ENCODE results near the gene CEP85. TPM values are rescaled to one million over a fixed set of nuclear protein-coding genes. Genes with fewer than 3 reads are reported as not detected.

The CEP85 gene
- total and polyA plus RNA-seq, 9 of the 15 experiments (the other 6 are each of a cell fraction or from before 2014, with no cell fraction given) = 42.1 to 140 (median 92.6) TPM

DNA sequence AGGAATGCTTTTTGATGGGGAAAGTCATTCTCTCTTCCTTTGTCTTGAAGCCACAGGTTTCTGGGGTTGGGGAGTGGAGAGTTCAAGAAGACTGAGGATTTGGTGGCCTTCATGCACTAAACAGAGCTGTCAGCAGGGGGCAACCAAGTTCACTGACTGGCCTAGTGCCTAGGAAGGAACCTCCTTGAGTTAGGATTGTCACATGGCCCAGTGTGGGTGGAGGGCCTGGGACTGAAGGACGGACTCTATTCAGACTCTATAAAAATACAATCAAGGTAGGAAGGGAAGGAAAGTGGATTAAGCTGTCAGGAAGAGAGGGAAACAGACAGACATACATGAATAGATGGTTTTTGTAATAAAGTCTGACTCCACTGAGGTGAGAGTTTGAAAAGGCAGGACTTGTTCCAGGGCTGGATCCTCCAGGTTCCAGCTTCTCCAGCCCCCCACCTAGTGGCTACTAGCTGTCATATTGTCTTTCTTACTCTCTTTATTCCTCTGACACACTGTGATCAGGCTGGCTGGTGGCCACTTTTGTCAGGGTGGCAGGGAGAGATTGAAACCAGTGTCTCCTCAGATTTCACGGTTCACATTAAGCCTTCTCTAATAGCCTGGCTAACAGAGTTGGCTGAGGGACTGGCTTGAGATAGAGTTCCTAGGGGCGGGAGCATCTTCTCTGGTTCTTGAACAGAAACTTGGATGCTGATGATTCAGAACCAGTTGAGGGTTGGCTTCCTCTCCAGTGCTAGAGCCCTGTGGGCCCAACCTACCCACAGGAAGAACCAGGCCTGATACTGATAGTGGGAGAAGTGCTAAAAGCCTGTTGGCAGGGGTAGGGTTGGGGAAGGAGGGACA, 41.8 kb downstream of the CEP85 start:
- no TSS peak for BruUV-seq (replicated peaks)
- intact Hi-C loops (cut with micrococcal nuclease) = loop anchor here (1.0 kb wide), 3 partner anchors 45 to 115 kb away; partner anchors contain the start of gene CATSPER4
- TF ChIP-seq, protein P1, sequence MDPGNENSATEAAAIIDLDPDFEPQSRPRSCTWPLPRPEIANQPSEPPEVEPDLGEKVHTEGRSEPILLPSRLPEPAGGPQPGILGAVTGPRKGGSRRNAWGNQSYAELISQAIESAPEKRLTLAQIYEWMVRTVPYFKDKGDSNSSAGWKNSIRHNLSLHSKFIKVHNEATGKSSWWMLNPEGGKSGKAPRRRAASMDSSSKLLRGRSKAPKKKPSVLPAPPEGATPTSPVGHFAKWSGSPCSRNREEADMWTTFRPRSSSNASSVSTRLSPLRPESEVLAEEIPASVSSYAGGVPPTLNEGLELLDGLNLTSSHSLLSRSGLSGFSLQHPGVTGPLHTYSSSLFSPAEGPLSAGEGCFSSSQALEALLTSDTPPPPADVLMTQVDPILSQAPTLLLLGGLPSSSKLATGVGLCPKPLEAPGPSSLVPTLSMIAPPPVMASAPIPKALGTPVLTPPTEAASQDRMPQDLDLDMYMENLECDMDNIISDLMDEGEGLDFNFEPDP (CRISPR knock-in tag; IDR thresholded peaks at IDR 0.05) = no peak
- TF ChIP-seq KLF6 (CRISPR knock-in tag; IDR thresholded peaks at IDR 0.05; ENCODE audit: borderline replicate concordance) = no peak
- peak; percentile 52; the same call in 1 of the 2 replicates for TF ChIP-seq SMARCA5 (IDR thresholded peaks at IDR 0.05)
- TF ChIP-seq, protein P2, sequence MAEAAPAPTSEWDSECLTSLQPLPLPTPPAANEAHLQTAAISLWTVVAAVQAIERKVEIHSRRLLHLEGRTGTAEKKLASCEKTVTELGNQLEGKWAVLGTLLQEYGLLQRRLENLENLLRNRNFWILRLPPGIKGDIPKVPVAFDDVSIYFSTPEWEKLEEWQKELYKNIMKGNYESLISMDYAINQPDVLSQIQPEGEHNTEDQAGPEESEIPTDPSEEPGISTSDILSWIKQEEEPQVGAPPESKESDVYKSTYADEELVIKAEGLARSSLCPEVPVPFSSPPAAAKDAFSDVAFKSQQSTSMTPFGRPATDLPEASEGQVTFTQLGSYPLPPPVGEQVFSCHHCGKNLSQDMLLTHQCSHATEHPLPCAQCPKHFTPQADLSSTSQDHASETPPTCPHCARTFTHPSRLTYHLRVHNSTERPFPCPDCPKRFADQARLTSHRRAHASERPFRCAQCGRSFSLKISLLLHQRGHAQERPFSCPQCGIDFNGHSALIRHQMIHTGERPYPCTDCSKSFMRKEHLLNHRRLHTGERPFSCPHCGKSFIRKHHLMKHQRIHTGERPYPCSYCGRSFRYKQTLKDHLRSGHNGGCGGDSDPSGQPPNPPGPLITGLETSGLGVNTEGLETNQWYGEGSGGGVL (CRISPR knock-in tag; IDR thresholded peaks at IDR 0.05) = no peak
- no peak for TF ChIP-seq PYGO2 (tag; IDR thresholded peaks at IDR 0.05)
- no peak for TF ChIP-seq HDAC6 (IDR thresholded peaks at IDR 0.05; ENCODE audit: low read depth, low read length)
- no peak for TF ChIP-seq ZBTB7A (IDR thresholded peaks at IDR 0.05; ENCODE audit: borderline replicate concordance, control insufficient read depth, low read depth, low read length)
- TF ChIP-seq, protein P3, sequence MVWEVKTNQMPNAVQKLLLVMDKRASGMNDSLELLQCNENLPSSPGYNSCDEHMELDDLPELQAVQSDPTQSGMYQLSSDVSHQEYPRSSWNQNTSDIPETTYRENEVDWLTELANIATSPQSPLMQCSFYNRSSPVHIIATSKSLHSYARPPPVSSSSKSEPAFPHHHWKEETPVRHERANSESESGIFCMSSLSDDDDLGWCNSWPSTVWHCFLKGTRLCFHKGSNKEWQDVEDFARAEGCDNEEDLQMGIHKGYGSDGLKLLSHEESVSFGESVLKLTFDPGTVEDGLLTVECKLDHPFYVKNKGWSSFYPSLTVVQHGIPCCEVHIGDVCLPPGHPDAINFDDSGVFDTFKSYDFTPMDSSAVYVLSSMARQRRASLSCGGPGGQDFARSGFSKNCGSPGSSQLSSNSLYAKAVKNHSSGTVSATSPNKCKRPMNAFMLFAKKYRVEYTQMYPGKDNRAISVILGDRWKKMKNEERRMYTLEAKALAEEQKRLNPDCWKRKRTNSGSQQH (CRISPR knock-in tag; IDR thresholded peaks at IDR 0.05) = no peak; the same call in 1 of the 2 replicates
- TF ChIP-seq, protein P4, sequence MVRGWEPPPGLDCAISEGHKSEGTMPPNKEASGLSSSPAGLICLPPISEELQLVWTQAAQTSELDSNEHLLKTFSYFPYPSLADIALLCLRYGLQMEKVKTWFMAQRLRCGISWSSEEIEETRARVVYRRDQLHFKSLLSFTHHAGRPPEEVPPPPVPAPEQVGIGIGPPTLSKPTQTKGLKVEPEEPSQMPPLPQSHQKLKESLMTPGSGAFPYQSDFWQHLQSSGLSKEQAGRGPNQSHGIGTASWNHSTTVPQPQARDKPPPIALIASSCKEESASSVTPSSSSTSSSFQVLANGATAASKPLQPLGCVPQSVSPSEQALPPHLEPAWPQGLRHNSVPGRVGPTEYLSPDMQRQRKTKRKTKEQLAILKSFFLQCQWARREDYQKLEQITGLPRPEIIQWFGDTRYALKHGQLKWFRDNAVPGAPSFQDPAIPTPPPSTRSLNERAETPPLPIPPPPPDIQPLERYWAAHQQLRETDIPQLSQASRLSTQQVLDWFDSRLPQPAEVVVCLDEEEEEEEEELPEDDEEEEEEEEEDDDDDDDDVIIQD (CRISPR knock-in tag; IDR thresholded peaks at IDR 0.05) = no peak
- TF ChIP-seq ZNF699 (CRISPR knock-in tag; IDR thresholded peaks at IDR 0.05; ENCODE audit: insufficient replicate concordance) = no peak
- no peak for TF ChIP-seq NCOA6 (IDR thresholded peaks at IDR 0.05)
- TF ChIP-seq ESRRB (CRISPR knock-in tag; IDR thresholded peaks at IDR 0.05; ENCODE audit: borderline replicate concordance) = no peak
- no peak for TF ChIP-seq ZC3H11A (IDR thresholded peaks at IDR 0.05; ENCODE audit: low read depth, low read length)

More for the DNA sequence above, 41.8 kb downstream of the CEP85 start:
- H3K4me2 ChIP-seq (ENCODE audit: insufficient read depth, low read length) = peak overlapping the region; percentile 30
- H3K36me3 ChIP-seq (ENCODE audit: control insufficient read depth, insufficient read depth, low read length) = peaks cover 84% of the 10 kb centered on the region
- no peaks in the 10 kb centered on the region for H3K27me3 ChIP-seq (ENCODE audit: control insufficient read depth in 2 of 2, insufficient read depth in 2 of 2, low read length in 2 of 2)
- peak overlapping the region; percentile 81 for H3K27ac ChIP-seq (ENCODE audit: extremely low read depth, low read depth, low read length)
- in situ Hi-C loops (cut with MboI) = loop anchor here (5.0 kb wide), 1 partner anchor 116 kb away; no protein-coding TSS in a partner anchor
- H4K20me1 ChIP-seq (replicated peaks; ENCODE audit: control insufficient read depth, insufficient read depth, low read length) = peaks cover 4% of the 10 kb centered on the region; the same call in 1 of the 2 replicates
- peaks cover 5% of the 10 kb centered on the region for H3K9me1 ChIP-seq (ENCODE audit: control insufficient read depth, insufficient read depth, low read length)
- ChIA-PET CTCF (ENCODE audit: low intra/inter-chr PET ratio) (interaction anchor here (0.5 to 3.2 kb wide), 10 partner anchors 9 to 602 kb away, joined by 3 to 31 read pairs (median 7); no protein-coding TSS in a partner anchor), POLR2A (interaction anchor here (0.6 to 1.3 kb wide), 9 partner anchors 9 to 648 kb away, joined by 3 to 5 read pairs (median 4); partner anchors contain the start of gene CEP85)
- H3K4me1 ChIP-seq (replicated peaks in 1 of 2; ENCODE audit: control insufficient read depth in 2 of 2, insufficient read depth in 2 of 2, low read length in 2 of 2) = peaks cover 42 to 58% of the 10 kb centered on the region in 2 experiments
- DNase-seq (ENCODE audit: extremely low read depth in 1 of 4, low spot score in 3 of 4) (peak; percentile 84 to 95 (median 86)), FAIRE-seq (peak; percentile 96), ATAC-seq (peak; percentile 68)
- no peaks in the 10 kb centered on the region for H3K9me3 ChIP-seq (replicated peaks; ENCODE audit: control insufficient read depth, insufficient read depth, low read depth, low read length)
- WGBS (ENCODE audit: insufficient coverage, low coverage, missing lambda C conversion rate) = 23% methylated on average over 3 of the region's 3 CpGs
- H3K4me3 ChIP-seq = no peak overlapping the region
- peak overlapping the region; percentile 39 to 77; a peak in 3 of 4 replicates for H3K9ac ChIP-seq (ENCODE audit: insufficient read depth in 1 of 2, low read depth in 2 of 2, low read length in 2 of 2)
- H3K79me2 ChIP-seq (ENCODE audit: control insufficient read depth, insufficient read depth, low read length) = peaks cover 15% of the 10 kb centered on the region; the same call in 2 of the 3 replicates
- H2AFZ ChIP-seq (ENCODE audit: low read depth, low read length) = peak overlapping the region; percentile 27

All from K562 (cell line).